Measurements from ENCODE around the gene TRIO. TPM values are rescaled to one million over a fixed set of nuclear protein-coding genes. Genes with fewer than 3 reads are reported as not detected.

Gene TRIO
- total RNA-seq, 2 experiments from 2014 or later, result 4.1 to 6.5 TPM

- Mint-ChIP-seq H3K4me1 (ENCODE audit: low read depth) (no peaks in the 10 kb centered on the region), H3K36me3 (ENCODE audit: low read depth) (no peaks in the 10 kb centered on the region), H3K9me3 (peaks cover 3% of the 10 kb centered on the region), H3K27ac (no peak overlapping the region), H3K27me3 (no peaks in the 10 kb centered on the region), H3K4me3 (no peak overlapping the region)
- H3K27me3 ChIP-seq (ENCODE audit: control insufficient read depth in 1 of 2, insufficient read depth in 2 of 2, low read length in 2 of 2), result no peaks in the 10 kb centered on the region
- CTCF ChIA-PET, result no interaction called here
- intact Hi-C loops (cut with DNase I, micrococcal nuclease), result no loop called here
- H3K36me3 ChIP-seq (ENCODE audit: insufficient read depth, low read length), result no peaks in the 10 kb centered on the region
- H3K4me3 ChIP-seq (ENCODE audit: low read length), result no peak overlapping the region
- POLR2A ChIA-PET, result no interaction called here
- TF ChIP-seq, protein P1, sequence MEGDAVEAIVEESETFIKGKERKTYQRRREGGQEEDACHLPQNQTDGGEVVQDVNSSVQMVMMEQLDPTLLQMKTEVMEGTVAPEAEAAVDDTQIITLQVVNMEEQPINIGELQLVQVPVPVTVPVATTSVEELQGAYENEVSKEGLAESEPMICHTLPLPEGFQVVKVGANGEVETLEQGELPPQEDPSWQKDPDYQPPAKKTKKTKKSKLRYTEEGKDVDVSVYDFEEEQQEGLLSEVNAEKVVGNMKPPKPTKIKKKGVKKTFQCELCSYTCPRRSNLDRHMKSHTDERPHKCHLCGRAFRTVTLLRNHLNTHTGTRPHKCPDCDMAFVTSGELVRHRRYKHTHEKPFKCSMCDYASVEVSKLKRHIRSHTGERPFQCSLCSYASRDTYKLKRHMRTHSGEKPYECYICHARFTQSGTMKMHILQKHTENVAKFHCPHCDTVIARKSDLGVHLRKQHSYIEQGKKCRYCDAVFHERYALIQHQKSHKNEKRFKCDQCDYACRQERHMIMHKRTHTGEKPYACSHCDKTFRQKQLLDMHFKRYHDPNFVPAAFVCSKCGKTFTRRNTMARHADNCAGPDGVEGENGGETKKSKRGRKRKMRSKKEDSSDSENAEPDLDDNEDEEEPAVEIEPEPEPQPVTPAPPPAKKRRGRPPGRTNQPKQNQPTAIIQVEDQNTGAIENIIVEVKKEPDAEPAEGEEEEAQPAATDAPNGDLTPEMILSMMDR (IDR thresholded peaks at IDR 0.05), result no peak
- H3K27ac ChIP-seq (ENCODE audit: low read depth in 1 of 2, low read length in 2 of 2), result no peak overlapping the region
- no peaks in the 10 kb centered on the region for H3K4me1 ChIP-seq (ENCODE audit: insufficient read depth, low read length)
- ATAC-seq (ENCODE audit: poor library complexity), result no peak
- DNase-seq, result no peak
- H3K9me3 ChIP-seq (ENCODE audit: control insufficient read depth in 1 of 2, insufficient read depth in 1 of 2, low read length in 2 of 2), result peaks cover 0 to 8% of the 10 kb centered on the region in 2 experiments
These were observed 345.6 kb downstream of the TRIO start for GRCh38 chr5:14488709-14489108.

DNA sequence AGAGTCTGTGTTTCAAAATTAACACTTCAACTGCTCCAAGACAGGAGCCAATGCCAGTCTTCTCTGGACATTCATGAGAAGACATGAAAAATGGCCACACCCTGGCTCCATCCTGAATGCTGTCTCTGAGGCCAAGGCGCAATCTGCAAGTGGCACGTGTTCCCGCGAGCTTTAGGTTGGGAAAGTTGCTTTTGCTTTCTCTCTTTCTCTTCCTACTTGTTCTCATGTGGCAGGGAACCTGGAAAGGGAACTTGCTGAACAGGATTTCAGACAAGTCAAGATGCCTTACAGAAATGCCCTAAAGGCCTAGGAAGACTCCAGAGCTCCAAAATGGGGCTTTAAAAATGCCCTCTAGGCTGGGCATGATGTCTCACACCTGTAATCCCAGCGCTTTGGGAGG, 346.5 kb downstream of the TRIO start:
- POLR2A ChIA-PET, result no interaction called here
- H3K4me3 Mint-ChIP-seq, result no peak overlapping the region
- Histone ChIP-seq H3K27ac (ENCODE audit: low read depth in 1 of 2, low read length in 2 of 2) (no peak overlapping the region), H3K4me3 (ENCODE audit: low read length) (no peak overlapping the region), H3K9me3 (ENCODE audit: control insufficient read depth in 1 of 2, insufficient read depth in 1 of 2, low read length in 2 of 2) (peaks cover 0 to 8% of the 10 kb centered on the region in 2 experiments), H3K36me3 (ENCODE audit: insufficient read depth, low read length) (no peaks in the 10 kb centered on the region), H3K27me3 (ENCODE audit: control insufficient read depth in 1 of 2, insufficient read depth in 2 of 2, low read length in 2 of 2) (no peaks in the 10 kb centered on the region), H3K4me1 (ENCODE audit: insufficient read depth, low read length) (no peaks in the 10 kb centered on the region)
- ATAC-seq (ENCODE audit: poor library complexity) (no peak), DNase-seq (peak in 1 of 14 experiments; percentile 9)
- no peaks in the 10 kb centered on the region for H3K4me1 Mint-ChIP-seq (ENCODE audit: low read depth)
- H3K27me3 Mint-ChIP-seq, result no peaks in the 10 kb centered on the region
- H3K27ac Mint-ChIP-seq, result no peak overlapping the region
- TF ChIP-seq, protein P1 (IDR thresholded peaks at IDR 0.05), result no peak
- CTCF ChIA-PET, result no interaction called here
- H3K9me3 Mint-ChIP-seq, result peaks cover 3% of the 10 kb centered on the region
- intact Hi-C loops (cut with DNase I, micrococcal nuclease), result no loop called here
- H3K36me3 Mint-ChIP-seq (ENCODE audit: low read depth), result no peaks in the 10 kb centered on the region

GRCh38 chr5:14490309-14490711, 347.2 kb downstream of the TRIO start:
- ChIA-PET POLR2A (no interaction called here), CTCF (no interaction called here)
- Histone ChIP-seq H3K27me3 (ENCODE audit: control insufficient read depth in 1 of 2, insufficient read depth in 2 of 2, low read length in 2 of 2) (no peaks in the 10 kb centered on the region), H3K36me3 (ENCODE audit: insufficient read depth, low read length) (no peaks in the 10 kb centered on the region), H3K4me3 (ENCODE audit: low read length) (no peak overlapping the region), H3K4me1 (ENCODE audit: insufficient read depth, low read length) (no peaks in the 10 kb centered on the region), H3K27ac (ENCODE audit: low read depth in 1 of 2, low read length in 2 of 2) (no peak overlapping the region), H3K9me3 (ENCODE audit: control insufficient read depth in 1 of 2, insufficient read depth in 1 of 2, low read length in 2 of 2) (peaks cover 0 to 8% of the 10 kb centered on the region in 2 experiments)
- H3K4me3 Mint-ChIP-seq, result no peak overlapping the region
- no peaks in the 10 kb centered on the region for H3K36me3 Mint-ChIP-seq (ENCODE audit: low read depth)
- no peaks in the 10 kb centered on the region for H3K27me3 Mint-ChIP-seq
- peak in 3 of 14 experiments; percentile 10 to 31 (median 18) for DNase-seq
- ATAC-seq (ENCODE audit: poor library complexity), result no peak
- intact Hi-C loops (cut with DNase I, micrococcal nuclease), result no loop called here
- H3K9me3 Mint-ChIP-seq, result peaks cover 3% of the 10 kb centered on the region
- TF ChIP-seq, protein P1 (IDR thresholded peaks at IDR 0.05), result no peak
- H3K27ac Mint-ChIP-seq, result no peak overlapping the region
- no peaks in the 10 kb centered on the region for H3K4me1 Mint-ChIP-seq (ENCODE audit: low read depth)
